ENCODE data around the gene YKT6. TPM values are rescaled to one million over a fixed set of nuclear protein-coding genes. Genes with fewer than 3 reads are reported as not detected.

The YKT6 gene
- total and polyA plus RNA-seq, 11 donors, result 28.5 to 133 (median 46.6) TPM

DNA sequence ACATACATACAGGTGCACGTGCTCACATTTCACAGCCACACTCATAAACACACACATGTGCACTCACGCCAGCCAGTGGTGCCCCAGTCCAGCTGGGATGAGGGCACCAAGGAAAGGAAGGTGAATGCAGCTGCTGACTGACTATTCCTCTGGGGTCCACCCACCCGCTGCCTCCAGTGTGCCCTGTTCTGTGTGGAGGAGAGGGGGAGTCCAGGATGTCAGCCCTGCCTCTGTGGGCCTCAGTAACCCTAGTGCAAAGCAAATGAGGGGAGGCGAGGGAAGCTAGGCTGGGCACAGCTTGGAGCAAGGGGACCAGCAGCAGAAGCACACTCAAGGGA is 57.6 kb downstream of the YKT6 start:
- TF ChIP-seq, protein P1, sequence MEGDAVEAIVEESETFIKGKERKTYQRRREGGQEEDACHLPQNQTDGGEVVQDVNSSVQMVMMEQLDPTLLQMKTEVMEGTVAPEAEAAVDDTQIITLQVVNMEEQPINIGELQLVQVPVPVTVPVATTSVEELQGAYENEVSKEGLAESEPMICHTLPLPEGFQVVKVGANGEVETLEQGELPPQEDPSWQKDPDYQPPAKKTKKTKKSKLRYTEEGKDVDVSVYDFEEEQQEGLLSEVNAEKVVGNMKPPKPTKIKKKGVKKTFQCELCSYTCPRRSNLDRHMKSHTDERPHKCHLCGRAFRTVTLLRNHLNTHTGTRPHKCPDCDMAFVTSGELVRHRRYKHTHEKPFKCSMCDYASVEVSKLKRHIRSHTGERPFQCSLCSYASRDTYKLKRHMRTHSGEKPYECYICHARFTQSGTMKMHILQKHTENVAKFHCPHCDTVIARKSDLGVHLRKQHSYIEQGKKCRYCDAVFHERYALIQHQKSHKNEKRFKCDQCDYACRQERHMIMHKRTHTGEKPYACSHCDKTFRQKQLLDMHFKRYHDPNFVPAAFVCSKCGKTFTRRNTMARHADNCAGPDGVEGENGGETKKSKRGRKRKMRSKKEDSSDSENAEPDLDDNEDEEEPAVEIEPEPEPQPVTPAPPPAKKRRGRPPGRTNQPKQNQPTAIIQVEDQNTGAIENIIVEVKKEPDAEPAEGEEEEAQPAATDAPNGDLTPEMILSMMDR (IDR thresholded peaks at IDR 0.05), result no peak
- TF ChIP-seq POLR2A (IDR thresholded peaks at IDR 0.05), result no peak
- Histone ChIP-seq H3K4me3 (no peak overlapping the region), H3K9me3 (no peaks in the 10 kb centered on the region), H3K27me3 (no peaks in the 10 kb centered on the region), H3K27ac (peak overlapping the region; percentile 68 to 96 (median 88)), H3K36me3 (no peaks in the 10 kb centered on the region), H3K4me1 (peaks cover 18 to 82% (median 59%) of the 10 kb centered on the region in 12 donors)
- intact Hi-C loops (cut with DNase I), result loop anchor here in 2 of 10 donors (5.0 kb wide), 2 partner anchors 34 to 49 kb away; no protein-coding TSS in a partner anchor
- ATAC-seq, result no peak
- 47 to 55% (median 49%) methylated on average over 3 to 4 of the region's 4 CpGs for WGBS, 4 donors
- no peak for DNase-seq

DNA sequence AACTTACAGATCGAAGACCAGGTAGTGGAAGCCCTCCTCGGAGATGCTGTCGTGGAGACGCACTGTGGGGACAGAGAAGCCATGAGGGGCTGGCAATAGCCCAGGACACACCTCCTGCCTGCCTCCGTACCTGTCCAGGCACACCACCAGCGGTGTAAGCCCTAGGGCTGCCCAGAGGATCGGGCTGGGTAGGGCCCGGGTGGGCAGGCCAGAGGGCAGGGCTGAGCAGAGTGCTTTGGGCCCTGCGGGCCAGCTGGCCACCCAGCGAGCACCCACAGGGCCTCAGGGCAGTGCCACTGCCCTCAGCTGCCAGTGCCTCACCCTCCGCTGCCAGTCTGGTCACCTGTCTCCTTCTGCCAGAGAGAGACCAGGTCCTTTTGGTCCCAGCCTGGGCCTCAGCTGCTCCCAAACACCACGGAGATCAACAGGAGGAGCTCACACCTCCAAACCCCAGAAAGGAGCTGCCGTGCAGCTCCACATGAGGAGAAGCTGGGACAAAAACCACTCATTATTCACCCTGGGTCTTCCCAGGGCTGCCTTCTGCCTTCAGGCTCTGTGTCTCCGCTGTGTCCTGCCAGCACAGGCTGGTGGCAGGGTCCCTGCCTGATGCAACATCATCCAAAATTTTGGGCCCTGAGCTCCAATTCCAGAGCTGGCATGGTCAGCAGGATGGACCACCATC is 58.2 kb downstream of the YKT6 start:
- no peaks in the 10 kb centered on the region for H3K27me3 ChIP-seq
- WGBS, 4 donors, result 73 to 89% (median 74%) methylated on average over 5 to 14 of the region's 14 CpGs
- no peaks in the 10 kb centered on the region for H3K9me3 ChIP-seq
- intact Hi-C loops (cut with DNase I), result loop anchor here in 2 of 10 donors (5.0 kb wide), 2 partner anchors 33 to 48 kb away; no protein-coding TSS in a partner anchor
- H3K4me1 ChIP-seq, result peaks cover 18 to 88% (median 64%) of the 10 kb centered on the region in 12 donors
- DNase-seq (no peak), ATAC-seq (peak in 2 of 4 donors; percentile 2 to 10)
- H3K27ac ChIP-seq, result peak overlapping the region; percentile 68 to 96 (median 88)
- TF ChIP-seq, protein P1 (IDR thresholded peaks at IDR 0.05), result no peak
- no peak for TF ChIP-seq POLR2A (IDR thresholded peaks at IDR 0.05)
- no peak overlapping the region for H3K4me3 ChIP-seq
- no peaks in the 10 kb centered on the region for H3K36me3 ChIP-seq

DNA sequence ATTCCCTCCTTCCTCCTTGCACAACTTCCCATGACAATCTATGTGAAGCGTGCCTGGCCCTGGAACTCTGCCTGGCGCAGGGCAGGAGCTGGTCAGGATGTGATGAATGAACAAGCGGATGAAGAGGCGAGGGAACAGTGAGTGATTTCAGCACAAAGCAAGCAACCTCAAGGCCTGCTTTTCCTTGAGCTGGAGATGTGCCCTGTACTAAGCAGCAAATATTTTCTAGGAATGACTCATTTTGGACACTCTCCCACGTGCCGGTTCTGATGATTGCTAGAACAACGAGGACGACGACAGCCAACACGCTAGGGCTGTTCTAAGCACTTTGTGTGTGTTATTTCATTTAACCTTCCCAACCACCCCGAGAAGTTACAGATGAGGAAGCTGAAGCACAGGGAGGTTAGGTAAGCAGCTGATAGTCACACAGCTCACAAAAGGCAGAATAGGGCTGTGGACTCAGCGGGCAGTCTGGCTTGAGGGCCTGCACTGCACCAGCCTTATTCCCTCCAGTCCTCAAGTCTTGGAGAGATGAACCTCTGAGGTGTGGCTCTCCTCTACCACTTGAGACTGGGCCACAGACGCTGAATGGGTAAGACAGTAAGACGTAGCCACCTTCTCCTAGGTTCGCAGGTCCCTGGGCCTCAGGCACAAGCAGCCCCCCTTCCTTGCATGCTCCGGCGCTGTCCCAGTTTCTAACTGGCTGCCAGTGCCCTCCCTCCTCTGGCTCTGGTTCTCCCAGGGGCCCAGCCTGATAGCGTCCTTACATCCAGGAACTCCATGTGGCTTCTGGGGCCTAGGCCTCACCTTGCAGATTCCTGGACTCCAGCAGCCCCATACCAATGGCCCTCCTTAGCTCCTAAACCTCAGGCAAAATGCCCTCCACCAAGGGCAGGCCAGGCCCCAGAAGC is 59.0 kb downstream of the YKT6 start:
- Histone ChIP-seq H3K4me3 (no peak overlapping the region), H3K9me3 (no peaks in the 10 kb centered on the region), H3K4me1 (peaks cover 18 to 96% (median 69%) of the 10 kb centered on the region in 12 donors), H3K27me3 (no peaks in the 10 kb centered on the region), H3K27ac (peak overlapping the region; percentile 68 to 96 (median 88)), H3K36me3 (no peaks in the 10 kb centered on the region)
- TF ChIP-seq POLR2A (IDR thresholded peaks at IDR 0.05), result no peak
- TF ChIP-seq, protein P1 (IDR thresholded peaks at IDR 0.05), result no peak
- ATAC-seq (peak in 2 of 4 donors; percentile 5 to 31), DNase-seq (peak in 4 of 5 donors; percentile 39 to 70 (median 54))
- intact Hi-C loops (cut with DNase I), result loop anchor here in 2 of 10 donors (5.0 to 10.0 kb wide), 3 partner anchors 32 to 55 kb away; partner anchors contain the start of gene YKT6 (in 1 of the 2)
- 41 to 55% (median 49%) methylated on average over 18 of the region's 18 CpGs for WGBS, 4 donors

DNA sequence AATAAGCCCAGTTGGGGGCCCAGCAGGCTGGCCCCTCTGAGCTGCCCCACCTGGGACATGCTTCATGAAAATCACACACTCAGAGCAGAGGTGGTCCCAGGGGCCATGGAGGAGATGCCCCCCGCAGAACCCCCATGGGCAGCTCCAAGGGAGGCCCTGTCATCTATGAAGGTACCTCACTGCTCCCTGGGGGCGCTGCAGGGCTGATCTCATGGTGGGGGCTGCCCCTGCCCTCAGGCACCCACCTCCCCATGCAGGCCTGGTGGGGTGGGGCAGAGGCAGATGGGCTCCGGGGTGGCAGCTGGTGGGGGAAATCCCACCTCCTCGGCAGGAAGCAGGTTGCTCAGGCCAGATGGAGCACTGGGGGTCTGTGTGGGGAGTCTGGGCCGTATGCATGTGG is 60.5 kb downstream of the YKT6 start:
- ATAC-seq, result no peak
- WGBS, 4 donors, result 73 to 82% (median 81%) methylated on average over 3 to 5 of the region's 5 CpGs
- no peak overlapping the region for H3K4me3 ChIP-seq
- intact Hi-C loops (cut with DNase I), result loop anchor here in 1 of 10 donors (10.0 kb wide), 1 partner anchor 56 kb away; the partner anchor contains the start of gene YKT6
- TF ChIP-seq, protein P1 (IDR thresholded peaks at IDR 0.05), result no peak
- TF ChIP-seq POLR2A (IDR thresholded peaks at IDR 0.05), result no peak
- H3K27ac ChIP-seq, result peak overlapping the region in 4 of 12 donors; percentile 18 to 96 (median 93)
- no peaks in the 10 kb centered on the region for H3K9me3 ChIP-seq
- no peak for DNase-seq
- H3K36me3 ChIP-seq, result no peaks in the 10 kb centered on the region
- peaks cover 18 to 94% (median 64%) of the 10 kb centered on the region in 12 donors for H3K4me1 ChIP-seq
- no peaks in the 10 kb centered on the region for H3K27me3 ChIP-seq
